Mucosa of gallbladder (tissue), 1 donor: ENCODE results near the gene SLC15A4. TPM values are rescaled to one million over a fixed set of nuclear protein-coding genes. Genes with fewer than 3 reads are reported as not detected.
"Not testable (repeated sequence)": the region's sequence is repeated elsewhere in the genome, so short reads cannot be mapped to it uniquely, and the experiment has no call there.

Source experiments
- DNase-seq: peaks from one replicate; pipeline ENCODE4 v3.0.0-alpha.2; 2020; ENCODE audit warnings: low spot score
- total RNA-seq: library from RNA; stranded (reverse); gene quantifications from one replicate; pipeline ENCODE4 v1.2.1, GENCODE V29; 2021
- donor health status: DM: no; HTN: no; CAD: no.

SLC15A4 gene
- total RNA-seq, 1 donor from 2014 or later: 28.6 TPM

- DNase-seq: no peak
Measured at GRCh38 chr12:128814411-128815261, 9.1 kb downstream of the SLC15A4 start.

- DNase-seq: no peak
Measured at GRCh38 chr12:128813883-128814282, 9.9 kb downstream of the SLC15A4 start.

- no peak for DNase-seq
Measured at GRCh38 chr12:128813392-128813791, 10.4 kb downstream of the SLC15A4 start.

GRCh38 chr12:128811806-128812205 lies 12.0 kb downstream of the SLC15A4 start:
- DNase-seq: no peak

- DNase-seq: no peak
Measured at GRCh38 chr12:128810182-128811127, 13.3 kb downstream of the SLC15A4 start.

- no peak for DNase-seq
Measured at GRCh38 chr12:128808651-128809050, 15.1 kb downstream of the SLC15A4 start.

- DNase-seq: no peak
Measured at GRCh38 chr12:128807161-128807724, 16.5 kb downstream of the SLC15A4 start.

GRCh38 chr12:128806573-128806972 lies 17.2 kb downstream of the SLC15A4 start:
- no peak for DNase-seq

GRCh38 chr12:128805406-128805805 lies 18.4 kb downstream of the SLC15A4 start:
- DNase-seq: not testable (repeated sequence)

- no peak for DNase-seq
Measured at GRCh38 chr12:128804762-128805161, 19.0 kb downstream of the SLC15A4 start.

- no peak for DNase-seq
Measured at GRCh38 chr12:128803788-128804187, 20.0 kb downstream of the SLC15A4 start.

GRCh38 chr12:128802756-128803155 lies 21.0 kb downstream of the SLC15A4 start:
- no peak for DNase-seq

- DNase-seq: no peak
Measured at GRCh38 chr12:128801879-128802391, 21.8 kb downstream of the SLC15A4 start.

GRCh38 chr12:128800606-128801005 lies 23.2 kb downstream of the SLC15A4 start:
- no peak for DNase-seq

- DNase-seq: no peak
Measured at GRCh38 chr12:128798571-128799341, 25.0 kb downstream of the SLC15A4 start.

GRCh38 chr12:128797119-128798118 lies 26.3 kb downstream of the SLC15A4 start:
- DNase-seq: no peak

- DNase-seq: no peak
Measured at GRCh38 chr12:128796439-128797118, 27.2 kb downstream of the SLC15A4 start.

- DNase-seq: no peak
Measured at GRCh38 chr12:128795530-128796361, 28.0 kb downstream of the SLC15A4 start.
